Measurements from ENCODE around the gene DSC2.

DNA sequence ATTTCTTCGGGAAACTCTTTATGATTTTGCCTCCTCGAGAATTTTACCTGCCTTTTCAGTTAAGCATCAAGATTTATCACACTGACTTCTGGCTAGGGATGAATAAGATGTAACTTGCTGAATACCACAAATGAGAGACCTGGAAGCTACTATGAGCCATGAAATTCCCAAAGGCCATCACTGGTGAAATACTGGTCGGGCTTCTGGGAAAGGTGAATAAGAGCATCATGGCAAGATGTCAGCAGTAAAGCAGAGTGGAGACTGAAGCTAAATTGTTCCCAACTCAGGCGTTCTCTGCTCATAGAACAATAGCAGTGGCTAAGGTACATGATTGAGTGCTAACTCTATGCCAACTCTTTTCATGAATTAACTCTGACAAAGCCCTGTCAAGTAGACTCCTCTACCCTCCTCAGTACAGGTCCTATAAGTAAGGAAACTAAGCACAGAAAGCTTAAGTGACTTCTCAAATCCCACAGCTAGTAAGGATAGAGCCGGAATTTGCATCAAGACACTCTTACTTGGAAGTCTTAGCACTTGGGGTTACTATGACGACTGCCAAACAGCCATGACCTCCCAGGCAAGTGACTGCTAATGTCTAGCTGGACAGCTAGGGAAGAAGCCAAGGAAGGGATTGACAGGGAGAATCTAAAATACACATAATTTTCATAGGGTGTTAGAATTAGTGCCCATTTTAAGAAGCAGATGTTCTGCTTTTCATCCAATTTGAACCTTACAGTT lies 37.0 kb downstream of the DSC2 start:
- TF ChIP-seq CTCF (IDR thresholded peaks at IDR 0.05; ENCODE audit: insufficient read depth, low read length) (no peak), GABPA (IDR thresholded peaks at IDR 0.05; ENCODE audit: low read depth) (no peak), SPI1 (IDR thresholded peaks at IDR 0.05; ENCODE audit: borderline replicate concordance, low read depth) (no peak), POLR2AphosphoS5 (IDR thresholded peaks at IDR 0.05; ENCODE audit: low read depth) (no peak)
- TF ChIP-seq, protein P1, sequence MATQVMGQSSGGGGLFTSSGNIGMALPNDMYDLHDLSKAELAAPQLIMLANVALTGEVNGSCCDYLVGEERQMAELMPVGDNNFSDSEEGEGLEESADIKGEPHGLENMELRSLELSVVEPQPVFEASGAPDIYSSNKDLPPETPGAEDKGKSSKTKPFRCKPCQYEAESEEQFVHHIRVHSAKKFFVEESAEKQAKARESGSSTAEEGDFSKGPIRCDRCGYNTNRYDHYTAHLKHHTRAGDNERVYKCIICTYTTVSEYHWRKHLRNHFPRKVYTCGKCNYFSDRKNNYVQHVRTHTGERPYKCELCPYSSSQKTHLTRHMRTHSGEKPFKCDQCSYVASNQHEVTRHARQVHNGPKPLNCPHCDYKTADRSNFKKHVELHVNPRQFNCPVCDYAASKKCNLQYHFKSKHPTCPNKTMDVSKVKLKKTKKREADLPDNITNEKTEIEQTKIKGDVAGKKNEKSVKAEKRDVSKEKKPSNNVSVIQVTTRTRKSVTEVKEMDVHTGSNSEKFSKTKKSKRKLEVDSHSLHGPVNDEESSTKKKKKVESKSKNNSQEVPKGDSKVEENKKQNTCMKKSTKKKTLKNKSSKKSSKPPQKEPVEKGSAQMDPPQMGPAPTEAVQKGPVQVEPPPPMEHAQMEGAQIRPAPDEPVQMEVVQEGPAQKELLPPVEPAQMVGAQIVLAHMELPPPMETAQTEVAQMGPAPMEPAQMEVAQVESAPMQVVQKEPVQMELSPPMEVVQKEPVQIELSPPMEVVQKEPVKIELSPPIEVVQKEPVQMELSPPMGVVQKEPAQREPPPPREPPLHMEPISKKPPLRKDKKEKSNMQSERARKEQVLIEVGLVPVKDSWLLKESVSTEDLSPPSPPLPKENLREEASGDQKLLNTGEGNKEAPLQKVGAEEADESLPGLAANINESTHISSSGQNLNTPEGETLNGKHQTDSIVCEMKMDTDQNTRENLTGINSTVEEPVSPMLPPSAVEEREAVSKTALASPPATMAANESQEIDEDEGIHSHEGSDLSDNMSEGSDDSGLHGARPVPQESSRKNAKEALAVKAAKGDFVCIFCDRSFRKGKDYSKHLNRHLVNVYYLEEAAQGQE (IDR thresholded peaks at IDR 0.05; ENCODE audit: insufficient replicate concordance, low read depth), result no peak
